ENCODE data around the gene FIGN.

DNA sequence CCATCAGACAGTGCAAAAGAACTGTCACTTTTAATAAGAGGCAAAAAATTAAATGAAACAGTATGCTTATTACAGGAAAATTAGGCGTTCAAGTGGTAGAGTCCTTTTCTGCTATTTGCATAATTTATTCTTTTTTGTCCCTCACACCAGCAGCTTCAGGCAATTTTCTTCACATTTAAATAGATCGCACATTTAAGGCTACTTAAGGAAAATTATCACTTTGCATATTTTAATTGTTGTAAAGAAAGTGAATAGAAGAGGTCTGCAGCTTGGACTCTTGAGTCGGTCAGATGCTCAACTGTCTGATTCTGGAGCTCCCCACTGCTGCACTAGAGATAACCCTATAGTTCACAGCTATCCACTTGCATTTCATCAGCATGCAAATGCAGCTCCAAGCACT is 141.3 kb downstream of the FIGN start:
- TF ChIP-seq, protein P1, sequence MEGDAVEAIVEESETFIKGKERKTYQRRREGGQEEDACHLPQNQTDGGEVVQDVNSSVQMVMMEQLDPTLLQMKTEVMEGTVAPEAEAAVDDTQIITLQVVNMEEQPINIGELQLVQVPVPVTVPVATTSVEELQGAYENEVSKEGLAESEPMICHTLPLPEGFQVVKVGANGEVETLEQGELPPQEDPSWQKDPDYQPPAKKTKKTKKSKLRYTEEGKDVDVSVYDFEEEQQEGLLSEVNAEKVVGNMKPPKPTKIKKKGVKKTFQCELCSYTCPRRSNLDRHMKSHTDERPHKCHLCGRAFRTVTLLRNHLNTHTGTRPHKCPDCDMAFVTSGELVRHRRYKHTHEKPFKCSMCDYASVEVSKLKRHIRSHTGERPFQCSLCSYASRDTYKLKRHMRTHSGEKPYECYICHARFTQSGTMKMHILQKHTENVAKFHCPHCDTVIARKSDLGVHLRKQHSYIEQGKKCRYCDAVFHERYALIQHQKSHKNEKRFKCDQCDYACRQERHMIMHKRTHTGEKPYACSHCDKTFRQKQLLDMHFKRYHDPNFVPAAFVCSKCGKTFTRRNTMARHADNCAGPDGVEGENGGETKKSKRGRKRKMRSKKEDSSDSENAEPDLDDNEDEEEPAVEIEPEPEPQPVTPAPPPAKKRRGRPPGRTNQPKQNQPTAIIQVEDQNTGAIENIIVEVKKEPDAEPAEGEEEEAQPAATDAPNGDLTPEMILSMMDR (IDR thresholded peaks at IDR 0.05) = no peak
- TF ChIP-seq ZFX (IDR thresholded peaks at IDR 0.05; ENCODE audit: borderline replicate concordance) = no peak
